Stomach smooth muscle (tissue), 2 donors: Measurements from ENCODE around the gene SOX18.
A peak's percentile ranks its signal among the peaks of the same experiment; 100 is the strongest.

Source experiments
- H3K27ac ChIP-seq: one replicate; pipeline ENCODE4 v1.7.0; 2013; ENCODE audit warnings: mild to moderate bottlenecking, low read length, inconsistent platforms
- H3K27me3 ChIP-seq, 2 donors: one replicate each; pipeline ENCODE4 v1.7.0; 2013; ENCODE audit warnings: low read length in 2 of 2; ENCODE audit not compliant: insufficient read depth in 2 of 2, control insufficient read depth in 1 of 2
- H3K36me3 ChIP-seq, 2 donors: one replicate each; pipeline ENCODE4 v1.7.0; 2013; ENCODE audit warnings: low read length in 2 of 2; ENCODE audit not compliant: control insufficient read depth in 2 of 2, insufficient read depth in 2 of 2
- H3K4me1 ChIP-seq: one replicate; pipeline ENCODE4 v1.7.0; 2013; ENCODE audit warnings: low read length; ENCODE audit not compliant: control insufficient read depth, insufficient read depth
- H3K4me3 ChIP-seq, 2 donors: one replicate each; pipeline ENCODE4 v1.7.0; 2013; ENCODE audit warnings: low read length in 2 of 2
- H3K9ac ChIP-seq, 2 donors: one replicate each; pipeline ENCODE4 v1.7.0; 2013; ENCODE audit warnings: low read length in 2 of 2, mild to moderate bottlenecking in 1 of 2
- H3K9me3 ChIP-seq, 2 donors: one replicate each; pipeline ENCODE4 v1.7.0; 2013; ENCODE audit warnings: low read length in 2 of 2; ENCODE audit not compliant: control insufficient read depth in 2 of 2
- donor health status: healthy.
- donor health status: Pancreatic carcinoma.

The SOX18 gene

DNA sequence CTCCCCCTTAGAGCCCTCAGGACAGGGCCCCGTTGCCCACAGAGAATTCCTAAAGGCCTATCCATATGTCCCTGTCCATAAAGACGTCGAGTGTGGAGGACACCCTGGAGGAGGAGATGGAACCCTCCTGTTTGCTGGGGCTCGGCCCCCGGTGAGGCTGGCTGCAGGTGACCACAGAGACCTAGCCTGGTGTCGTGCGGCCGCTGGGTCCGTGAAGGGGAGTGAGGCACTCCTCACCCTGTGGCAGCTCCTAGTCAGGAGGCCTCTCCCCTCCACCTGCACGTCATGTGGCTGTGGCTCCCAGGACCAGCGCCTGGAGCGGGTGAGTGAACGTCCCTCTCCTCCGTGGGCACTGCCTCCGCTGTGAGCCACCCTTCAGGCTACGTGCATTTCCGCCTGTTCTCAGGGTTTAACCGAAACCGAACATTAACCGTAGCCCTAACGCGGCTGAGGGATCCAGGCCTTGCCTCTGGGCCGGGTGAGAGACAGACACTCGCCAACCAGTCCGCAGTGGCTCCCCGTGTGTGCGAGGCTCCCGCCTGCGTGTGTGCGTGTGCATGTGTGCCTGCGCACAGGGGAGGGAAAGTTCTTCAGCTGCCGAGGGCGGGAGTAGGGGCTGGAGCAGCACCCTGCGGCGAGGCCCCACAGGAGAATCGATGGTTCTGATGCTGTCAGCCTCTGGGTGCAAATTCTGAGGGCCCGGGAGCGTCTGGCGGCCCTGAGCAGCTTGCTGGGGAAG is 7.6 kb upstream of the SOX18 start:
- peak overlapping the region in 1 of 2 donors; percentile 15 for H3K4me3 ChIP-seq
- no peak overlapping the region for H3K9ac ChIP-seq
- no peak overlapping the region for H3K27ac ChIP-seq
- H3K27me3 ChIP-seq: peaks cover 19 to 20% of the 10 kb centered on the region in 2 donors
- H3K4me1 ChIP-seq: peaks cover 5% of the 10 kb centered on the region
- H3K36me3 ChIP-seq: no peaks in the 10 kb centered on the region
- no peaks in the 10 kb centered on the region for H3K9me3 ChIP-seq

DNA sequence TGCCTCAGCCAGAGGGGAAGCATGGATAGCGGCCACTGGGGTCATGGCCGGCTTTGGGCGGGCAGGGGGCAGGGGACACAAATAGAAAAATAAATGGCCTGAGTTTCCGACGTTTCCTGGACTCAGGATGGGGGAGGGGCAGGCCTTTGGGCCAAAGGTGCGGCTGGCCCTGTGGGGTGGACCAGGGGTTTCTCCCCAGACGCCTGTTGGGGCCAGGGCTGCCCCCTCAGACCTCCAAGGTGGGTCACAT is 7.1 kb upstream of the SOX18 start:
- Histone ChIP-seq H3K4me3 (no peak overlapping the region), H3K36me3 (no peaks in the 10 kb centered on the region), H3K4me1 (peaks cover 4% of the 10 kb centered on the region), H3K27me3 (peaks cover 24 to 25% of the 10 kb centered on the region in 2 donors), H3K9me3 (no peaks in the 10 kb centered on the region), H3K27ac (no peak overlapping the region), H3K9ac (no peak overlapping the region)

DNA sequence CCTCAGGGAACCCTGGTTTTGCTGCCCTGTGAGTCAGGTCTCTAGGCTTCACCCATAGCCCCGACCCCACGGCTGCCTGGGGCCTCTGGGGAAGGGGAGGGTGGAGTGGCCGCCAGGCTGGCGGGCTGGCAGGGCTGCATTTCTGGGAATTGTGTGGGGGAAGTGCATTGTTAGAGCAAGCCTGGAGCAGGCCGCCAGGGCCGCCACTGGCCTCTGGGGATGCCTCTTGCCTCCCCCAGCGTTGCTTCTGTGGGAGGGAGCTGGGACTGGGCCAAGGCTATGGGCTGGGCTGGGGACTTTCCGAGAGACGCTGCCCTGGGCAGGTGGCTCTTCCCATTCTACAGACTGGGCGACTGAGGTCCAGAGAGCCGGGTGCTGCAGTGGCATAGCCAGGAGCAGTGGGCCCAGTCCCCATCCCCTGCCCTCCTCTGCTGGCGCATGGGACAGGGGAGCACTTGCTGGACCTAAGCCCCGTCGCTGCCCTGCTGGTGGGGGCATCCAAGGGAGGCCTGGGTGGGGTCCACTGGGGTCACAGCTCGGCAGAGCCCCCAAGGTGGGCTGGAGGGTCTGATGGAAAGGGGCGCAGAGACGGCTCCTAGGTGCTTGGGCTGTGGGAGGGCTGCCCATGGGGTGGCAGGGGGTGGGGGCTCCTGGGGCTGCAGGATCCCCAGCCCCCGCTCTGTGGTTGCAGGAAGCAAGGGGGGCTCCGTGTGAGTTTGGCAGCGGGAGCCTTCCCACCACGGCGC is 6.6 kb upstream of the SOX18 start:
- peaks cover 25 to 30% of the 10 kb centered on the region in 2 donors for H3K27me3 ChIP-seq

DNA sequence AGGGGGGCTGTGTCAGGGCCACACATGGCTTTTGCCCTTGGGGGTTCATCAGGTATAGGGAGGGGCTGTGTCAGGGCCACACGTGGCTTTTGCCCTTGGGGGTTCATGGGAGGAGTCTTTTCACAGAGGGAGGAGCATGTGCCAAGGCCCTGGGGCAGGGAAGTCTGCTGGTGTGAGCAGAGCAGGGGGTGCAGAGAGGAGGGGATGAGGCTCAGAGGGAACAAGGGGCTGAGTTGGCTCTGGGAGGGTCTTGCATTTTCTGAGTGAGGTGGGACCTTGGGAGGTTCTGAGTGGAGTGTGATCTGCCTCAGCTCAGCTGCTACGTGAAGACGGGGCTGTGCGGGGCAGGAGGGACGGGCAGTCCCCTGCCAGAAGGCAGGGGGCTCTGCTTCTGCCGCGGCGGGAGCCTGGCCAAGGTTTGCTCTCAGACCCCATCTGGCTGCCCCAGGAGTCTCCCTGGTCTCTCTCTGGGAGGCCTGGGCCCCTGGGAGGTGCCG is 6.0 kb upstream of the SOX18 start:
- H3K9ac ChIP-seq: no peak overlapping the region
- no peak overlapping the region for H3K27ac ChIP-seq
- peaks cover 4% of the 10 kb centered on the region for H3K4me1 ChIP-seq
- H3K27me3 ChIP-seq: peaks cover 31 to 36% of the 10 kb centered on the region in 2 donors
- no peaks in the 10 kb centered on the region for H3K36me3 ChIP-seq
- no peaks in the 10 kb centered on the region for H3K9me3 ChIP-seq
- no peak overlapping the region for H3K4me3 ChIP-seq

More for the DNA sequence above, 6.6 kb upstream of the SOX18 start:
- Histone ChIP-seq H3K9me3 (no peaks in the 10 kb centered on the region), H3K36me3 (no peaks in the 10 kb centered on the region), H3K9ac (no peak overlapping the region), H3K4me1 (peaks cover 4% of the 10 kb centered on the region), H3K27ac (no peak overlapping the region), H3K4me3 (no peak overlapping the region)

DNA sequence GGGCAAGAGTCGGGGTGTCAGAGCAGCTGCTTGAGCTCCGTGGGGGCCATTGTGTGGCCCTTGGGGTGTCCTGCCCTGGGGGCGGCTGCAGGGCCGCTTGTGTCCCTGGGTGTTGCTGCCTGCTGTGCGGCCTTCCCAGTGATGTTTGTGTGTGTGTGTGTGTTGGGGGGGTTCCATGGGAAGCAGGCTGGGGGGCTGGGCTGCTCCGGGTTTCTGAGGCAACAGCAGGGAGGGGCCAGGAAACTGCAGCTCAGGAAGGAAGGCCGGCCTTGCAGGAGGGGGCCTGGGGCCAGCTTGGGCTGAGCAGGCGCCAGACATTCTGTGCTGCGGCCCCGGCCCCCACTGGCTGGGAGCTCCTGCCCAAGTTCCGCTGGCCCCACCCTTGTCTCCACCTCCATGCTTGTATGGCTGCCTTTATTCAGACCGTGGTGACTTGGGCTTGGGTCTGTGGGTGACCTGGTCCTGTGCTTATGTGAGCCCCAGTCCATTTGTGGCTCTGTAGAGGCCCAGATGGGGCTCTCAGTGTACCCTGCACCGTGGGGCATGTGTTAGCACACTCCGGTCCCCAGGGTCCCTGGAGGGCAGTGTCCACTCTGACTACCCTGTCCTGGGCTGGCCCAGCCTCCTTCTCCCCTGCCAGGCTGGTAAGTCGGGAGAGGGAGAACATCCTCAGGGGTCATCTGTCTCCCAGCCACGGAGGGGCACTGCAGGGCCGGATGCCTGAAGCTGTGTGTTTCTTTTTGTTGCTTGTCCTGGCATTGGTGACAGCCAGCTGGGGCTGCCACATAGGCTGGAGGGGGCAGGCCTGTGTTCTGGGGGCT is 4.6 kb upstream of the SOX18 start:
- H3K36me3 ChIP-seq: no peaks in the 10 kb centered on the region
- no peak overlapping the region for H3K4me3 ChIP-seq
- no peaks in the 10 kb centered on the region for H3K9me3 ChIP-seq
- H3K27ac ChIP-seq: no peak overlapping the region
- H3K27me3 ChIP-seq: peaks cover 39 to 44% of the 10 kb centered on the region in 2 donors
- H3K9ac ChIP-seq: peak overlapping the region in 1 of 2 donors; percentile 13
- H3K4me1 ChIP-seq: peaks cover 4% of the 10 kb centered on the region

DNA sequence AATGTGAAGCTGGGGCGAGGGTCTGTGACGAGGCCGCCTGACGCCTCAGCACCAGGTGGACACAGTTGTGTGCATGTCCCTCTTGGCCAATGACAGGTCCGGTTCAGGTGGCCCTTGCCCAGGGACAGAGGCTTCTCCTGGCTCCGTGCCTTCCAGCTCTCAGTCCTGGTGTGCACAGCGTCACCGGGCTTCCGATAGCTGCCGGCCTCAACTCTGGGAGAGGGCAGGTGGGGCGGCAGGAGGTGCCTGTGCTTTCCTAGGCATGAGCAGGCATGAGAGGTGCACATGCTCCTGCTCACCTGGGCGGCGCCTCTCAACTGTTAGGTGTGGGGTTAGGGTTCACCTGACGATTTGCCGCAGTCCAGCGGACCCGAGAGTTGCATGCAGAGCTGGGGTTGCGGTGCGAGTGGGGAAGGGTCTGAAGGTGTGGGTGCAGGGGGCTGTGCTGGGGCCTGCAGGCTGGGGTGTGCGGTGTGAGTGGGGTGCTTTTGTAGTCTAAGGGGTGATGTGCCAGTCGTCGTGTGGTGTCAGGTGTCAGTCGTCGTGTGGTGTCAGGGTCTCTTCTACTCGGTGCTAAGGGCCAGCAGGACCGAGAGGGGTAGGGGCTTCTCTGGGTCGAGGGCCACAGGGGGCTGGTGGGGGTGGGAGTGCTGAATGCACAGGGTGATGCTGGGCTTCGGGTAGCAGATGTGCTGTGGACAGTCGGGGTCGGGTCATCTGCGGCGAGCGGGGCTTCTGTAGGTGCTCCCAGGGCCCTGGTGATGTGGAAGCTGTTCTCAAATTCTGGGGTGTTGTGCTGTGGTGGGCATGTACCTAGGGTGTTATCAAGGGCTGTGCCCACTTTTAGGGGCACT is 3.8 kb upstream of the SOX18 start:
- peaks cover 39 to 49% of the 10 kb centered on the region in 2 donors for H3K27me3 ChIP-seq
- no peak overlapping the region for H3K4me3 ChIP-seq
- no peak overlapping the region for H3K27ac ChIP-seq
- H3K36me3 ChIP-seq: no peaks in the 10 kb centered on the region
- H3K9me3 ChIP-seq: no peaks in the 10 kb centered on the region
- H3K4me1 ChIP-seq: peaks cover 9% of the 10 kb centered on the region
- no peak overlapping the region for H3K9ac ChIP-seq

DNA sequence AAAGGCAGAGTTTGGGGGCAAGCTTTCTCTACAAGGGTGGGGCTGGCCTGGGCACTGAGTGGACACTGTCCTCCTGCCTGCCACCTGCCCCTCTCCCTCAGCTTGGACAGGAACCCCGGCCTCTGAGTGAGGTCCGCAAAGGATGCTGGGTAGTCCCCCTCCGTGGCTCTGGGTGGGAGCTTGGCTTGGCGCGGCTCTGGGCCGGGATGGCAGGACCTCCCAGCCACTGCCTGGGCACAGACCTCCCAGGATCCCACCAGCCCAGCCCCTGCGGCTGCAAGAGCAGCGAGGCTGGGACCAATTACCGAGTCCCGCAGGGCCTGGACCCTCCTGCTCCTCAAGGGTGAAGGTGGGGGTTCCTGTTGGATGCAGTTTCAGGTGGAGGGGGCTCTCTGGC is 2.9 kb upstream of the SOX18 start:
- no peak overlapping the region for H3K4me3 ChIP-seq
- peaks cover 36 to 54% of the 10 kb centered on the region in 2 donors for H3K27me3 ChIP-seq

DNA sequence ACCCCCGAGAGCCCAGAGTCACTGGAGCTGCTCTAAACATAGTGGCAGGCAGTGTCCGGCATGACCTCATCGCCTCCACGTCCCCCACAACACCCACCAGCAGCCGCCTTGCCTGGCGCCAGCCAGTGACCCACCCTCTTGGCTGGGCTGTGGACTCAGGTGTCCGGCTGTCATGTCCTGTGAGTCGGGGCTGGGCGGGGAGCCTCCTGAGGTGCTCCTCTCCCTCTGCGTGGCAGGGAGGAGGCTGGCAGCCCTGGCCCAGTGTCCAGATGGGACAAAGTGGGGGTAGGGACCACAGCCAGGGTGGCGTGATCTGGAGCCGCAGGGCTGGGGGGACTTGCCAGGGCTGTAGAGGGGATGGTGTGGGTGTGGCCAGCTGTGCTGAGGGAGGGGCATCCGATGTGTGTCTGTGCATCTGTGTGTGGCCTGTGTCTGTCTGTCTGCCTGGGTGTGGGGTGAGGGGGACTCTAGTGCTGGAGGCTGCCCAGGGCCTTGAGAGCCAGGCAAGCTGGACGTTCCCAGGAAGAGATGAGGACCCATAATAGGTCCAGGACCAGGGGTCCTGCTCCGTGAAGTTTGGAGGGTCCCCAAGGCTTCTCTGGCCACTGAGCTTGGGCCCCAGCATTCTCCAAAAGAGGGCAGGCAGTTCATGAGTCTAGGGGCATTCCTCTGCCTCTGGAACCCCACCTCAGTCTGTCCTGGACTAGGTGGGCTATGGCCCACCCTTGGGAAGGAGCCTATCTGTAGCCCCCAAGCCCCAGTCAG is 2.3 kb upstream of the SOX18 start:
- peaks cover 40 to 55% of the 10 kb centered on the region in 2 donors for H3K27me3 ChIP-seq
- no peaks in the 10 kb centered on the region for H3K36me3 ChIP-seq
- H3K4me3 ChIP-seq: no peak overlapping the region
- peak overlapping the region; percentile 41 for H3K27ac ChIP-seq
- H3K9ac ChIP-seq: no peak overlapping the region
- peaks cover 7% of the 10 kb centered on the region for H3K4me1 ChIP-seq
- H3K9me3 ChIP-seq: no peaks in the 10 kb centered on the region

More for the DNA sequence above, 2.9 kb upstream of the SOX18 start:
- Histone ChIP-seq H3K36me3 (no peaks in the 10 kb centered on the region), H3K27ac (peak overlapping the region; percentile 41), H3K9me3 (no peaks in the 10 kb centered on the region), H3K4me1 (peaks cover 7% of the 10 kb centered on the region), H3K9ac (no peak overlapping the region)

DNA sequence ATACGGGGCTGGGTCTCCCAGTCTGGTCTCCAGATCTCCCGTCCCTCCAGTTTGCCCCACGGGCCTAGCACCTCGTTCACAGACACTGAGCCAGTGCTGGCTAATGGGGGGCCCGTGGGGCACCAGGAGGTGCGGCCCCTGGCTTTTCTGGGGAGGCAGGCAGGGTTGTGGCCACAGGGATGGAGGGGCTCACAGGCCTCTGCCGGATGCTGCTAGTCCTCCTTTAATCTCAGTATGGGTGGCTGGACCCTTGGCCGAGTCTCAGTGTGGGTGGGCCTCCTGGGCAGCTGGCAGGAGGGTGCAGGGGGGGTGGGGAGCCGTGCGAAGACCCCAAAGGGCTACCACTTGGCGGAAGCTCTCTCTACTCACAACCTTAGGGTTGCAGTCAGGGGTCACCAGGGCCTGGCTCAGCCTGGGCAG is 1.6 kb upstream of the SOX18 start:
- H3K27ac ChIP-seq: peak overlapping the region; percentile 41
- peaks cover 7% of the 10 kb centered on the region for H3K4me1 ChIP-seq
- no peak overlapping the region for H3K9ac ChIP-seq
- no peaks in the 10 kb centered on the region for H3K36me3 ChIP-seq
- H3K9me3 ChIP-seq: no peaks in the 10 kb centered on the region
- H3K27me3 ChIP-seq: peaks cover 46 to 60% of the 10 kb centered on the region in 2 donors
- H3K4me3 ChIP-seq: no peak overlapping the region
